Breast epithelium (tissue), 4 donors: ENCODE data around the gene EN1. TPM values are rescaled to one million over a fixed set of nuclear protein-coding genes. Genes with fewer than 3 reads are reported as not detected.

ENCODE experiments used
- DNase-seq, 2 donors: peaks; one replicate each; pipeline ENCODE4 v3.0.0-alpha.2; 2019; ENCODE audit warnings: low spot score in 2 of 2
- H3K27ac ChIP-seq, 2 donors: fragments of 200-600 bp; sonication (generic) in 1 of 2; one replicate each; pipeline ENCODE4 v1.5.1; 2016 to 2019; ENCODE audit warnings: mild to moderate bottlenecking in 1 of 2
- H3K27me3 ChIP-seq, 2 donors: fragments of 200-600 bp; sonication (generic) in 1 of 2; one replicate each; pipeline versions ENCODE4 v1.5.1 to v1.6.0; 2017 to 2019; ENCODE audit warnings: control low read depth in 1 of 2, mild to moderate bottlenecking in 1 of 2
- H3K36me3 ChIP-seq: fragments of 200-600 bp; one replicate; pipeline ENCODE4 v1.5.1; 2019
- H3K4me1 ChIP-seq, 2 donors: fragments of 200-600 bp; sonication (generic); one replicate each; pipeline ENCODE4 v1.5.1; 2016 to 2019; ENCODE audit warnings: control low read depth in 1 of 2
- H3K4me3 ChIP-seq, 3 donors: fragments of 200-600 bp; sonication (generic); 1 replicate in 2 of 3; 2 replicates in 1 of 3; pipeline ENCODE4 v1.5.1; 2016 to 2019; ENCODE audit warnings: mild to moderate bottlenecking in 3 of 3, moderate library complexity in 2 of 3
- H3K9me3 ChIP-seq, 2 donors: fragments of 200-600 bp; sonication (generic) in 1 of 2; one replicate each; pipeline ENCODE4 v1.5.1; 2016 to 2019; ENCODE audit warnings: control low read depth in 1 of 2
- CTCF ChIP-seq, 3 donors: fragments of 450-650 bp; IDR thresholded peaks; one replicate each; pipeline ENCODE4 v1.5.1; 2016 to 2017; ENCODE audit warnings: antibody characterized with exemption in 3 of 3, mild to moderate bottlenecking in 3 of 3, moderate library complexity in 3 of 3
- POLR2A ChIP-seq: fragments of 450-650 bp; IDR thresholded peaks from one replicate; pipeline ENCODE4 v1.6.1; 2016; ENCODE audit warnings: antibody characterized with exemption, mild to moderate bottlenecking, moderate library complexity
- POLR2AphosphoS5 ChIP-seq, 3 donors: sonication (generic); formaldehyde crosslinking; IDR thresholded peaks; one replicate each; pipeline ENCODE4 v1.6.1; 2017; ENCODE audit warnings: antibody characterized with exemption in 3 of 3
- intact Hi-C: fragments of 100-400 bp; cut with DNase I; formaldehyde crosslinking; loops from one replicate; pipeline ENCODE4 v1.15.1; 2023; ENCODE audit warnings: low total_unique reads
- total RNA-seq, 3 donors: library from RNA; depleted of rRNA; stranded (reverse); fragments of >200 nt; gene quantifications; one replicate each; pipeline ENCODE4 v1.1.0, GENCODE V29; 2016

EN1 gene
- total RNA-seq, 3 donors from 2014 or later: 0.29 to 6.4 (median 1.6) TPM

- no peak for DNase-seq
- Histone ChIP-seq H3K4me1 (peaks cover 0 to 8% of the 10 kb centered on the region in 2 donors), H3K27ac (no peak overlapping the region), H3K36me3 (no peaks in the 10 kb centered on the region), H3K27me3 (peaks cover 19 to 100% of the 10 kb centered on the region in 2 donors), H3K4me3 (peak overlapping the region in 1 of 3 donors; percentile 41), H3K9me3 (no peaks in the 10 kb centered on the region)
- TF ChIP-seq POLR2A (no peak), POLR2AphosphoS5 (IDR thresholded peaks at IDR 0.05) (no peak), CTCF (IDR thresholded peaks at IDR 0.05) (no peak)
- intact Hi-C loops: no loop called here
These were observed 9.0 kb upstream of the EN1 start for GRCh38 chr2:118856330-118856977.

DNA sequence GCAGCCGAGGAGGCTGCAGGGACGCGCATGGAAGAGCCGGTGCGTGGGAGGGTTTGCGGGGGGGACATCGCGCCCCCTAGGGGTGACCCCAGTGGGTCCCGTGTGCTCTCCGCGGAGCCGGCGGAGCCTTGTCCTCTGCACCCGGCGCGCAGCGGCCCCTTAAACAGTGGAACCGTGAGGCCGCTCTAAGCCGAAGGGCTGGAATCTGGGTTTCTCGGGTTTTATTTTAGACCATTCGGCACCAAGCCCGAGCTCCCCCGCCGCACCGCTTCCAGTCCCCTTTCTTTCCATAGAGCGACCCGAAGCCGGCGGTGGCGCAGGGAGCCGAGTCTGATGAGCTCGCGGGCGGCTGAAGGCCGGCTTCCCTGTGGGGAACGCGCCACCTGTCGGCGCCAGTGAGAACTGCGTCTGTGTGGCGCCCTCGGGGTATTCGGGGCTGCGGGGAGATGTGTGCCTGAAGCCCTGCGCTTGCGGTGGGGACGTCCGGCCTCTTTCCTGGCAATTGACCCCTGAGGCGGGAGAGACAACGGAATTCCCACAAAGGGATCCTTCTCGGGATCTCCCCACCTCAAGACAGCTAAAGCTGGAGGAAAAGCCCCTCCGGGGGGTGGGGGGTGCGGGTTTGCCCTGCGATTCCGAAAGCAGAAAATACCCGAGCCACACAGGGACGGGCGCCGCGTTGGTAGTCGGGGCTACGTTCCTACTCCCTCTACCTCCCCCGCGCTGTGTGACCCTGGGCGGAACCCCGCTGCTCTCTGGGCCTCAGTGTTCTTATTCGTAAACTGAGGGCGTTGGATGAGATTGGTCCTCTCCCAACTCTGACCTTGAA, 8.2 kb upstream of the EN1 start:
- Histone ChIP-seq H3K9me3 (no peaks in the 10 kb centered on the region), H3K27ac (no peak overlapping the region), H3K27me3 (peaks cover 19 to 99% of the 10 kb centered on the region in 2 donors), H3K36me3 (no peaks in the 10 kb centered on the region), H3K4me1 (peaks cover 0 to 8% of the 10 kb centered on the region in 2 donors), H3K4me3 (peak overlapping the region; percentile 26 to 56 (median 29))
- peak; percentile 52 to 78 for DNase-seq
- intact Hi-C loops: no loop called here
- TF ChIP-seq POLR2AphosphoS5 (IDR thresholded peaks at IDR 0.05): no peak
- no peak for TF ChIP-seq POLR2A
- TF ChIP-seq CTCF (IDR thresholded peaks at IDR 0.05): peak; percentile 86 to 94 (median 93)

DNA sequence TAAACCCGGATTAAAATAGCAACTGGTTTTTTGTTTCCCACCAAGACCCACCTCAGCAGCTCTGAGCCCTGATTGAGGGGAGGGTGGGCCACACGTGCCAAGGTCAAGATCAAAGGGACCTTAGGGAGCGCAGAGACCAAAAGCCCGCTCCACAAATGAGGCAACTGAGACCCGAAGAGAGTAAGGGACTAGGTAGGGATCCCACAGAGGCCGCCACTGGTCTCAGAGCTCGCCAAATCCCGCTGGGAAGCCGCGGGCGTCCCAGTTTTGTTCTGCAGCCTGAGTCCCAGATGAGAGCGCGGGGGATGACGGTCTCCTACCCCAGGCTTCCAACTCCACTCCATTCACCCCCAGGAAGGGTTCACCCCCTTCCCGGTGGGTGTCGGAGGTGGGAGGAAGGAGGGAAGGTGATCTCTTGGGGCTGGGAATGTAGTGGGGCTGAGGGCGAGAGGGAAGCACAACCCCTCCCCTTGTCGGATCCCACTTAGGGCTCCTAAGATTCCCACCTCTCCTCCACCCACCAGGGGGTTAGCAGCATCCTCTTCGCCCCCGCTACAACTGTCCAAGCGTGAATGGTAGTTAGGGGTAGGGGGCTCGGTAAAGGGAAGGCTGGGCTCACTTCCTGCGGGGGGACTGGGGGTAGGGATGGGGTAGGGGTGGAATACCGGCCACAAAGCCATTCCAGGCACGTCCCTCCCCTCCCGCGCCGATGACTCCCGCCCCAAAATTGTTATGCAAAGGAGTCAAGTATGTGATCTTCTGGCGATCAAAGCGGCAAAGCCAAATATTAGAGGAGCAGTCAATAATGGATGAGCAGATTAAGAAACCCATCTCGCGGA, 7.3 kb upstream of the EN1 start:
- H3K4me3 ChIP-seq: peak overlapping the region in 1 of 3 donors; percentile 56
- peaks cover 0 to 8% of the 10 kb centered on the region in 2 donors for H3K4me1 ChIP-seq
- H3K27me3 ChIP-seq: peaks cover 19 to 99% of the 10 kb centered on the region in 2 donors
- H3K9me3 ChIP-seq: no peaks in the 10 kb centered on the region
- no peak for DNase-seq
- H3K27ac ChIP-seq: no peak overlapping the region
- TF ChIP-seq POLR2A: no peak
- TF ChIP-seq POLR2AphosphoS5 (IDR thresholded peaks at IDR 0.05): no peak
- no peak for TF ChIP-seq CTCF (IDR thresholded peaks at IDR 0.05)
- intact Hi-C loops: no loop called here
- no peaks in the 10 kb centered on the region for H3K36me3 ChIP-seq

DNA sequence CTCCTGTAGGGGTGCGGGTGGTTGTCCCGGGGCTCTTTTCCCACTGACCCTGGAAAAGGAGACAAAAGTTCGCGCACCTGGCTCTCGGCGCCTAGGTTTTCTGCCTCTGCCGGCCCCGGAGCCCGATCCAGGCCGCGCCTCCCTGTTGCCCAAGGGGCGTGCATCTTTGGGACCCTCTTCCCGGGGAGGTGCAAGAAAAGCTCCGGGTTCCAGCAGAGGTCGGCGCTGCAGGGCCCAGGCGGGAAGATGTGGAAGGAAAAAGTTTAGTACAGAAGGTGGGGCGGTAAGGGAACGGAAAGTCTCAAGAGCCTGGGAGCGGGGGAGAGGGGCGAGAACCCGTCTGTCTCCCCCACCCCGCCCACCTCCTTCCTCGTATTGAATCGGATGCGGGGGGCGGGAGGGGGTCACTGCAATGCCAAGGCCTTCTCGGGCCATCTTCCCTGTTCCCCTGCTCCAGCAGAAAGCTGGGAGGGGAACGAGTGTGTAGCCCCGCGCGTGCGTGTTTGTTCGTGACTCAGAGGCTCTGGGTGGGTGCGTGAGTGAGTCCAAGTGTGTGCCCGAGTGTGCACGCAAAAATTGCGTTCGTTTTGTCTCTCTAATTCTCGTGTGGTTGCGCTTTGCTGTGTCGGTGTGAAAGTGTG, 6.3 kb upstream of the EN1 start:
- intact Hi-C loops: no loop called here
- H3K27me3 ChIP-seq: peaks cover 19 to 99% of the 10 kb centered on the region in 2 donors

More for the DNA sequence above, 6.3 kb upstream of the EN1 start:
- Histone ChIP-seq H3K4me3 (no peak overlapping the region), H3K27ac (no peak overlapping the region), H3K4me1 (peaks cover 0 to 8% of the 10 kb centered on the region in 2 donors), H3K9me3 (no peaks in the 10 kb centered on the region), H3K36me3 (no peaks in the 10 kb centered on the region)
- TF ChIP-seq POLR2A (no peak), POLR2AphosphoS5 (IDR thresholded peaks at IDR 0.05) (no peak), CTCF (IDR thresholded peaks at IDR 0.05) (no peak)
- no peak for DNase-seq
